Measurements from ENCODE around the gene ABCC1. TPM values are rescaled to one million over a fixed set of nuclear protein-coding genes. Genes with fewer than 3 reads are reported as not detected.

Gene ABCC1
- total RNA-seq, 1 donor from 2014 or later = 18.1 TPM

DNA sequence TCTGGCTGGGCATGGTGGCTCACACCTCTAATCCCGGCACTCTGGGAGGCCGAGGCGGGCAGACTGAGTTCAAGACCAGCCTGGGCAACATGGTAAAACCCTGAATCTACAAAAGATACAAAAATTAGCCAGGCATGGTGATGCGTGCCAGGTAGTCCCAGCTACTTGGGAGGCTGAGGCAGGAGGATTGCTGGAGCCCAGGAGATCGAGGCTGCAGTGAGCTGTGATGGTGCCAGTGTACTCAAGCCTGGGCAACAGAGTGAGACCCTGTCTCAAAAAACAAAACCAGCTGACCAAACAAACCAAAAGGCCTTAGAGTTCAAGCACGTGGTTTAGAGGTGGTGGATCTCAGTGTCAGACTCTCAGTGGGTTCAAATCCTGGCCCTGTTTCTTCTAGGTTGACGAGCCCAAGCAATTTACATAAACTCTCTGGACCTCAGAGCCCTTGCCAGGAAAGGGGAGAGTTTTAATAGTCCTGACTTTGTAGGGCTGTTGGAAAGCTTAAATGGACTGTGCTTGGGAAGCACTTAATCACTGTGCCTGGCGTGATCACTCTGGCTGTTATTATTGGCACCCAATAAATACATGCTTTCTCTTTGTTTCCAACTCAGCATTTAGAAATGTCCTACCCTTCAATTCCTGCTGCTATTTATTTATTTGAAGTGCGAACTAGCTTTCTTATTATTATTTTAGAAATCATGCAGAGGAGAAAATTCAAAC is 44.7 kb downstream of the ABCC1 start:
- DNase-seq (ENCODE audit: low read depth) = no peak
- H3K4me3 ChIP-seq (ENCODE audit: low read depth, low read length) = no peak overlapping the region
- TF ChIP-seq, protein P1, sequence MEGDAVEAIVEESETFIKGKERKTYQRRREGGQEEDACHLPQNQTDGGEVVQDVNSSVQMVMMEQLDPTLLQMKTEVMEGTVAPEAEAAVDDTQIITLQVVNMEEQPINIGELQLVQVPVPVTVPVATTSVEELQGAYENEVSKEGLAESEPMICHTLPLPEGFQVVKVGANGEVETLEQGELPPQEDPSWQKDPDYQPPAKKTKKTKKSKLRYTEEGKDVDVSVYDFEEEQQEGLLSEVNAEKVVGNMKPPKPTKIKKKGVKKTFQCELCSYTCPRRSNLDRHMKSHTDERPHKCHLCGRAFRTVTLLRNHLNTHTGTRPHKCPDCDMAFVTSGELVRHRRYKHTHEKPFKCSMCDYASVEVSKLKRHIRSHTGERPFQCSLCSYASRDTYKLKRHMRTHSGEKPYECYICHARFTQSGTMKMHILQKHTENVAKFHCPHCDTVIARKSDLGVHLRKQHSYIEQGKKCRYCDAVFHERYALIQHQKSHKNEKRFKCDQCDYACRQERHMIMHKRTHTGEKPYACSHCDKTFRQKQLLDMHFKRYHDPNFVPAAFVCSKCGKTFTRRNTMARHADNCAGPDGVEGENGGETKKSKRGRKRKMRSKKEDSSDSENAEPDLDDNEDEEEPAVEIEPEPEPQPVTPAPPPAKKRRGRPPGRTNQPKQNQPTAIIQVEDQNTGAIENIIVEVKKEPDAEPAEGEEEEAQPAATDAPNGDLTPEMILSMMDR (conservative IDR thresholded peaks at IDR 0.05; ENCODE audit: low read depth, low read length) = no peak

DNA sequence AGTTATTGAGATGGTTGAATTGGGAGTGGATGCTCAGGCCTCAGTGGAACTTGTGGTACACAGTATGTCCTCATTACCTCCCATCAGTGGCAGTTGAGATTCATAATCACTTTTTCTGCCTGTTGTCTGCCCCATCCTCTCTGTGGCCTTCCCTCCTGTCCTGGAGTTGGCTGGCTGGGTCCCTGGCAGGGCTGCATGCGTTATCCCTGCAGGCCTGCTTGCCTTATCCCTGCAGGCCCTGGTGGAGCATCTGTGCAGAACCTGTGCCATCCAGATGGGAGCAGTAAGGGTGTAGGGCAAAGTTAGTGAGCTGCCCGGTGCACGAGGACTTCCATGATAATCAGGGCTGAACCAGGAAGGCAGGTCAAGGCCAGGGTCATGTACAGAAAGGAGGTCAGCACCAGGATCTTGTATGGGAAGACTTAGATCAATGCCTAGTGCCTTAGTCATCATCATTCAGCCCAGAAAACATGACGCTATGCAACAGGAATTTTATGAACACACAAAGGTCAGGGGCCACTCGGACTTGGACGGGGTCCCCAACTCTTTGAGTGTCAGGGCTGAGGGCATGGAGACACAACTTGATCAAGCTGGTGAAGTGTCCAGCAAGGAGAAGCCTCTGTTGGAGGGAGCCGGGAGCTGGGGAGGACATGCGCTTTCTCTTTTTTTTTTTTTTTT is 47.2 kb downstream of the ABCC1 start:
- H3K4me3 ChIP-seq (ENCODE audit: low read depth, low read length) = no peak overlapping the region
- peak; percentile 98 for DNase-seq (ENCODE audit: low read depth)
- TF ChIP-seq, protein P1 (conservative IDR thresholded peaks at IDR 0.05; ENCODE audit: low read depth, low read length) = peak; percentile 35

DNA sequence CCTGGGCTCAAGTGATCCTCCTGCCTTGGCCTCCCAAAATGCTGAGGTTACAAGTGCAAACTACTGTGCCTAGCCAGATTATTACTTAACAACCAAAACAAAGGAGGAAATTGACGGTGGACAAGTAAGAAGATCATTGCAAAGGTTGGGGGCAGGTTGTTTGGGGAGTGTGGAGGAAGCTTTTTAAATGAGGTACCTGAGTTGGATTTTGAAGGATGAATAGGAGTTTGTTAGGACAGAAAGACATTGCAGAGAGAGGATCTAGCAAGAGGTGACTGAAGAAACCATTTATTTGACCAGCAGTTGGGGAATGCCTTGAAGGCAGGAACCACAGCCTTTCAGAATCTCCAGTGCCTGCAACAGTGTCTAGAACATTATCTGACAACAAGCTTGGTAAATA is 51.3 kb downstream of the ABCC1 start:
- DNase-seq (ENCODE audit: low read depth) = no peak
- H3K4me3 ChIP-seq (ENCODE audit: low read depth, low read length) = no peak overlapping the region
- TF ChIP-seq, protein P1 (conservative IDR thresholded peaks at IDR 0.05; ENCODE audit: low read depth, low read length) = no peak

DNA sequence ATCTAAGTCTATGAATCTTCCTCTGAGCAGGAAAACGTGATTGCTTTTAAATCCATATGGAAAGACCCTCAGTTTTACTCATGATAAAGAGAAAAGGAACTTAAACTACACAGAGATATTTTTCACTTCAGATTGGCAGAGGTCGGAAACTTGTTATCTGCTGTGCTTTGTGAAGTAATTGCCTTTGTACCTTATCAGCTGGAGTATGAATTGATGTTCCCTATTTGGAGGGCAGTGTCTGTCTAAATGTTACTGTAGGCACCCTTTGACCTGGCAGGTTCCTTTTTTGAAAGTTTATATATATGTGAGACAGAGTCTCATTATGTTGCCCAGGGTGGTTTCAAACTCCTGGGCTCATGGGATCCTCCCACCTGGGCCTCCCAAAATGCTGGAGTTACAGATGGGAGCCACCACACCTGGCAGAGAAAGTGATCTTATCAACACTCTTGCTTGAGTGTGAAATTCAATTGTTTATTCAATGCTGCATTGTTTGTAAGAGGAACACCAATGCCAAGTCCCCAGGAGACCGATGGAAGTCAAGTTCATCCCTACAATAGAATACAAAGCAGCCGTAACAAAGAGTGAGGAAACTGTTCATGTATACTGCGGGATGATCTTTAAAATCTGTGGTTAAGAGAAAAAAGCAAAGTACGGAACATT is 52.3 kb downstream of the ABCC1 start:
- TF ChIP-seq, protein P1 (conservative IDR thresholded peaks at IDR 0.05; ENCODE audit: low read depth, low read length) = no peak
- DNase-seq (ENCODE audit: low read depth) = no peak
- no peak overlapping the region for H3K4me3 ChIP-seq (ENCODE audit: low read depth, low read length)

DNA sequence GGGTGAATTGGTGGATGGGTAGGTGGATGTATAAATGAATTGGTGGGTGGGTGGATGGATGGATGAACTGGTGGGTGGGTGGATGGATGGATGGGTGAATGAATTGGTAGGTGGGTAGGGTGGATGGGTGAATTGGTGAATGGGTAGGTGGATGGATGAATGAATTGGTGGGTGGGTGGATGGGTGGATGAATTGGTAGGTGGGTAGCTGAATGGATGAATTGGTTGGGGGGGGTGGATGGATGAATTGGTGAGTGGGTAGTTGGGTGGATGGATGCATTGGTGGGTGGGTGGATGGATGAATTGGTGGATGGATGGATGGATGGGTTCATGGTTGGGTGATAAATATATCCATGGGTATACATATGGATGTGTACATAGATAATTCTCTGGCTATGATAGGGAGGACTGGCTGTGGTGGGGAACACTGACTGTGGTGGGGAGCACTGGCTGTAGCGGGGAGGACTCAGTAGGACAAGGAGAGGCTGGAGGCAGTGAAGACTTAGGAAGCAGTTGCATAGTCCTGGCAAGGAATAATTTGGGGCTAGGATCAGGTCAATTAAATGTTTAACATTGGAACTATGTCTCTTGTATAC is 54.4 kb downstream of the ABCC1 start:
- DNase-seq (ENCODE audit: low read depth) = no peak
- TF ChIP-seq, protein P1 (conservative IDR thresholded peaks at IDR 0.05; ENCODE audit: low read depth, low read length) = no peak
- H3K4me3 ChIP-seq (ENCODE audit: low read depth, low read length) = no peak overlapping the region

DNA sequence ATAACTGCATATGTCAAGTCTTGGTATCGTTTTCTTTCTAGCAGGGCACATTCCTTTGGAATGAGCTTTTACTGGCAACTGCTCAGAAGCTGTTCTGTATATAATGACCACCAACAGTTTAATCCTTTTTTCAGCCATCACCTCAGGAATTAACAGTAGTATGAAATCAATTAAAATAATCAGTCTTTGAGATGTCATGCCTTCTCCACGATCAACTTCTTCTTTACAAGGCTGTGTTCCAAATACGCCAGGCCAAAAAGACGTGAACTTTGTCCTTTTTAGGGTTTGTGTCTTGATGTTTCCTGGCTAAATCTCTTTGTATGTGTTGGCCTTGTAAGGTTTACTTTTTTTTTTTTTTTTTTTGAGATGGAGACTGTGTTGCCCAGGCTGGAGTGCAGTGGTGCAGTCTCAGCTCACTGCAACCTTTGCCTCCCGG is 54.9 kb downstream of the ABCC1 start:
- DNase-seq (ENCODE audit: low read depth) = no peak
- TF ChIP-seq, protein P1 (conservative IDR thresholded peaks at IDR 0.05; ENCODE audit: low read depth, low read length) = no peak

More for the DNA sequence above, 54.9 kb downstream of the ABCC1 start:
- H3K4me3 ChIP-seq (ENCODE audit: low read depth, low read length) = no peak overlapping the region

Data from epithelial cell of proximal tubule (primary cell).